ENCODE data around the gene HSDL2.
"Not testable (repeated sequence)": the region's sequence is repeated elsewhere in the genome, so short reads cannot be mapped to it uniquely, and the experiment has no call there.

Gene HSDL2
- 8.2 to 25.5 (median 12.2) reads per million in 3 experiments for total RNA-seq

GRCh38 chr9:112380102-112380824 is at the start of gene HSDL2:
Gene HSDL2, plus strand, starts transcription at chr9:112380108. Its CDS starts 56 bp downstream, at chr9:112380164.
- DNase-seq, result no peak

- no peak for DNase-seq
Observed at GRCh38 chr9:112331674-112331952, 48.3 kb upstream of the HSDL2 start.

GRCh38 chr9:112332214-112332613 is 47.7 kb upstream of the HSDL2 start:
- DNase-seq, result peak; percentile 10

GRCh38 chr9:112332674-112332976 is 47.3 kb upstream of the HSDL2 start:
- no peak for DNase-seq

- DNase-seq, result peak; percentile 75
Observed at GRCh38 chr9:112332977-112333638, 46.8 kb upstream of the HSDL2 start, which contains the start of gene PTBP3. Gene PTBP3, minus strand, starts transcription at chr9:112333619. Its CDS starts 35,754 bp downstream, at chr9:112297865.

GRCh38 chr9:112333639-112334431 is 46.1 kb upstream of the HSDL2 start:
- peak; percentile 84 for DNase-seq

GRCh38 chr9:112334432-112334841 is 45.5 kb upstream of the HSDL2 start:
- DNase-seq, result peak; percentile 60

- DNase-seq, result no peak
Observed at GRCh38 chr9:112337547-112337946, 42.4 kb upstream of the HSDL2 start.

- DNase-seq, result no peak
Observed at GRCh38 chr9:112338561-112338960, 41.3 kb upstream of the HSDL2 start.

GRCh38 chr9:112339886-112340285 is 40.0 kb upstream of the HSDL2 start:
- no peak for DNase-seq

DNA sequence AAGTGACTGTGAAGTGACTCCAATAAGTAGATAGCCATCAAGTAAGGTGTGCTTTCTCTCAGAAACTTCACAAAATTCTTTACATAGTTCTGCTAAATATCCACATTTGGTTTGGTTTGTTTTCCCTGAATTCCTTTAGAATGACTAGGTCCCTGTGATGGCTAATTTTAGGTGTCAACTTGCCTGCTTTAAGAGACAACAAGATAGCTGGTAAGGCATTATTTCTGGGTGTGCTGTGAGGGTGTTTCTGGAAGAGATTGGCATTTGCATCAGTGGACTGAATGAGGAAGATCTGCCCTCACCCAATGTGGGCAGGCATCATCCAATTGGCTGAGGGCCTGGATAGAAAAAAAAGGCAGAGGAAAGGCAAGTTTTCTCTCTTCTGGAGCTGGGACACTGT is 38.2 kb upstream of the HSDL2 start:
- DNase-seq, result no peak

DNA sequence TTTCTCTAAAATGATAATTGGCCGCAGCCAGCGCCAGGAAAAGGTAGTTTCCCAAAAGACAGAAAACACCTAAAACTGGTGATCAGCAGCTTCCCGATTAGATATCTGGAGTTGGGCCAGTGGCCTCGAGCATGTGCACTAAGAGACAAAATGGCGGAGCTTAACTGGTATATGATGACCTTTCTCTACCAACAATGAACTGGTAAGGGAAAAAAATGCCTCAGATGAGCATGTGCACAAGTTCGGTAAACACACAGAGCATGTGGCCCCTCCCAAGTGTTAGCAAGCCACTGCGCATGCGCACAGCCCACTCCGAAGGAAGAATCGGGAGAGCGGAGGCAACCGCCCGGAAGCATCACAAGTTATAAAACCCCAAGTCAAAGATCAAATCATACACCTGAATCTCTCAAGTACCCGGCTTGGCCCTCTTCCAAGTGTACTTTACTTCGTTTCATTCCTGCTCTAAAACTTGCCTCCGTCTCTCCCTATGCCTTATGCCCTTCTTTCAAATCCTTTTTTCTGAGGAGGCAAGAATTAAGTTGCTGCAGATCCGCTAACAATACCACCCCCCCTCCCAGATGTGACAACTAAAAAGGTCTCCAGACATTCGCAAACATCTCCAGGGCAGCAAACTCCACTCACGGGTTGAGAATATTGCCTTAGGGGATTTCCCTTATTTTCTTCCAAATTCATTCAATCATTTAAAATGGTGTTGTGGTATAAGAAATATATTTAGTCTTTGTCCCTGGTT is 31.5 kb upstream of the HSDL2 start:
- peak; percentile 66 for DNase-seq

DNA sequence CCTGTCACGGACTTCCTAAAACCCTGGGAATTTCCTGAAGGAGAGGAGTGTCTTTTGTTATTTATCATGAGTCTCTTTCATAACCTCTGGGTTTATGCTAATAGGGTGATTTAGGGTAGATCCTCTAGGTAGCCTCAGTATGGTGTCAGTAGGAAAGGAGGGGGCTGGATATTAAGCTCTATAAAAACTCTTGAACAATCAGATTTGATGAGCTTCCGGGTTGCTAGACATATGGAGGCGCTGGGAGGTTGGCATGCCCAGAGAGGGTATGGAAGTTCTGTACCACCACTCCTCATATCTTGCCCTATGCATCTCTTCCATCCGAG is 30.9 kb upstream of the HSDL2 start:
- DNase-seq, result no peak

DNA sequence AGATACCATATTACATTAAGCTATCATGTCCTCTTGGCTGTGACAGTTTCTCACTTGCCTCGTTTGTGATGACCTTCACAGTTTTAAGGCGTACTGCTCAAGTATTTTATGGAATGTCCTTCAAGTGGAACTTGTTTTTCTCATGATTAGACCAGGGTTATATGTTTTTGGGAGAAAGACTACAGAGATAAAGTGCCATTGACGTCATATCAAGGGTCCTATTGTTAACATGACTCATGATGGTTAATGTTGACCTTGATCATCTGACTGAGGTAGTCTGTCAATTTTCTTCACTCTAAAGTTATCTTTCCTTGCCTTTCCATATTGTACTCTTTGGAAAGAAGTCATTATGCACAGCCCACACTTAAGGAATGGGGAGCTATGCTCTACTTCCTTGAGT is 28.7 kb upstream of the HSDL2 start:
- DNase-seq, result no peak

- DNase-seq, result no peak
Observed at GRCh38 chr9:112352209-112352608, 27.7 kb upstream of the HSDL2 start.

DNA sequence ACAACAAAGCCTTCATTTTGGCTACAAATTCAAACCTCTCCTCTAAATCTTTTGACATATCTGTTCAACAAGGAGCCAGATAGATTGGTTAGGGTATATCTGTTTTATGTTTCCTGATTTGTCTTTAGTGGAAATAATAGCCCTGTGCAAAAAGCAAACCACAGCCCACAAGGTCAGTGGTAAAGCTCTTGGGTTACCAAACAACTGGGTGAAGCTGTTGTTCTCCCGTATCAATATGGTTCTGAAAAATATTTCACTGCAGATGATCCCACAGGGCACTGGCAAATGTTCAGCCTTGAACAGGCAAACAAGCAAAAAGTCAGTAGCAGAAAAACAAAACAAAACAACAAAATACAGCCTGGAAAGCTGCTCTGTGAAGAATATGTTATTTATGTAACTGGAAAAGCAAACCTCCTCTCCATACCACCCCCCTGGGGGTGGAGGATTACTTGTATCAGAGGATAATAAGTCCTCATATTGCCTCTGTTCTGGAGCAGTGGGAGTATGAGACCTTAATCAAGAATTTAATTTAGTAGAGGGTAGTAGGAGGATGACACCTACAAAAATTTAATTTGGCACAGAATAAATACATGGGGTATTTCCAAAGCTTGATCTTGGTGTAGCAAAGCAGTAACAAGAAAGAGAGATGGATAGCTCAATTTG is 25.7 kb upstream of the HSDL2 start:
- no peak for DNase-seq

- DNase-seq, result no peak
Observed at GRCh38 chr9:112355427-112355897, 24.4 kb upstream of the HSDL2 start.

GRCh38 chr9:112360047-112360804 is 19.7 kb upstream of the HSDL2 start:
- no peak for DNase-seq

DNA sequence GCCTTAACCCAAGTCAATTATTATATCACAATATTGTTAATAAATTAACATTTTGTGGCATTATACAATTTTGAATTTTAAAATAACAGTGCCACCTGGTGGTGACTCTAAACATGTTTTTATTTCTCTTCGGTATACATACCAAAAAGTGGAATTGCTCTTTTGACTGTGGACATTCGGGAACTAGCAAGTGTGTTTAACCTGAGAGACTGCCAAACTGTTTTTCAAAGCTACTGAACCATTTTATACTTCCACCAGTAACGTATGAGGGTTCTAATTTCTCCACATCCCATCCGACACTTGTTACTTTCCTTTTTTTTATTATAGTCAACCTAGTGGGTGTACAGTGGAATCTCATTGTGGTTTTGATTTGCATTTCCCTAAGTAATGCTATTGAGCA is 18.3 kb upstream of the HSDL2 start:
- DNase-seq, result peak; percentile 34

DNA sequence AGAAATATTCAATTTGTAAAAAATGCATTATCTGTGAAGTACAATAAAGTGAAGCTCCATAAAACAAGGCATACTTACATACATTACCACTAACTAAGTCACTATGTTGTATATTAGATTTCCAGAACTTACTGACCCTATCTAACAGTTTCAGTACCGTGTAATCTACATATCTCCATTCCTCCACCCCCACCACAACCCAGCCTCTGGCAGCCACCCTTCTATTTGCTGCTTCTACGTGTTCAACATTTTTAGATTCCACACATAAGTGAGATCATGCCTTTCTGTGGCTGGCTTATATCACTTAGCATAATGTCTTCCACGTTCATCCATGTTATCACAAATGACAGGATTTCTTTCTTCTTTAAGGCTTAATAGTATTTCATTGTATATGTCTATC is 15.1 kb upstream of the HSDL2 start:
- no peak for DNase-seq

- DNase-seq, result not testable (repeated sequence)
Observed at GRCh38 chr9:112365257-112365656, 14.7 kb upstream of the HSDL2 start.

DNA sequence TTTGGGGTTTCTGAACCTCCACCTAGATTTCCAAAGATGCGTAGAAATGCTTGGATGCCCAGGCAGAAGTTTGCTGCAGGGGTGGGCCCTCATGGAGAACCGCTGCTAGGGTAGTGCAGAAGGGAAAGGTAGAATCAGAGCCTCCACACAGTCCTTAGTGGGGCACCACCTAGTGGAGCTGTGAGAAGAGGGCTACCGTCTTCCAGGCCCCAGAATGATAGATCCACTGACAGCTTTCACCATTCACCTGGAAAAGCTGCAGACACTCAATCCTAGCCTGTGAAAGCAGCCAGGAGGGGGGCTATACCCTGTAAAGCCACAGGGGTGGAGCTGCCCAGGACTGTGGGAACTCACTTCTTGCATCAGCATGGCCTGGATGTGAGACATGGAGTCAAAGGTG is 13.3 kb upstream of the HSDL2 start:
- DNase-seq, result no peak

All from central memory CD4-positive, alpha-beta T cell (primary cell).